WI38 (cell line): Measurements from ENCODE around the gene CSRP1.

Experiments used
- H3K4me3 ChIP-seq: 2 replicates; pipeline ENCODE4 v1.5.1; 2011; ENCODE audit warnings: low read depth, mild to moderate bottlenecking, control low read depth, low read length
- CTCF ChIP-seq: IDR thresholded peaks from 2 replicates; pipeline ENCODE4 v1.5.1; 2012; ENCODE audit warnings: low read depth, mild to moderate bottlenecking, control low read depth, low read length

Gene CSRP1

DNA sequence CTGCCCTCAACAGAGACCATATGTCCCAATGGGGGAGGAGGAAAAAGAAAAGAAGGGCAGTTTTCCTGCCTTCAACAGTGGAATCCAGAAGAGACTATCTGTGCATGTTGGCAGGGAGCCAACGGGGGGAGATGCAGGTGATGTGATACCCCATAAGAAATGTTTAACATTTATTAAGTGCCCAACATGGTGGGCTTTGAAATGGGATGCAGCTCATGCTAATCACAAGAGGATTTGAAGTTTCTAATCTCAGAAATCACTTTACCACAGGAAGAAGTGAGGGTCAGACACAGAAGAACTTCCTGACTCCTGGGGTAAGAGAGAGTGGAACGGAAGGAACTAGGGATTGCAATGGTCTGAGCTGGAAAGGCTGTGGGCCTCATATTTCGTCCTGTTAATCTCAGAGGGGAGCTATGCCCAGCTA lies 16.2 kb downstream of the CSRP1 start:
- no peak for TF ChIP-seq CTCF
- no peak overlapping the region for H3K4me3 ChIP-seq

GRCh38 chr1:201489643-201490261 lies 17.2 kb downstream of the CSRP1 start:
- no peak overlapping the region for H3K4me3 ChIP-seq
- no peak for TF ChIP-seq CTCF

DNA sequence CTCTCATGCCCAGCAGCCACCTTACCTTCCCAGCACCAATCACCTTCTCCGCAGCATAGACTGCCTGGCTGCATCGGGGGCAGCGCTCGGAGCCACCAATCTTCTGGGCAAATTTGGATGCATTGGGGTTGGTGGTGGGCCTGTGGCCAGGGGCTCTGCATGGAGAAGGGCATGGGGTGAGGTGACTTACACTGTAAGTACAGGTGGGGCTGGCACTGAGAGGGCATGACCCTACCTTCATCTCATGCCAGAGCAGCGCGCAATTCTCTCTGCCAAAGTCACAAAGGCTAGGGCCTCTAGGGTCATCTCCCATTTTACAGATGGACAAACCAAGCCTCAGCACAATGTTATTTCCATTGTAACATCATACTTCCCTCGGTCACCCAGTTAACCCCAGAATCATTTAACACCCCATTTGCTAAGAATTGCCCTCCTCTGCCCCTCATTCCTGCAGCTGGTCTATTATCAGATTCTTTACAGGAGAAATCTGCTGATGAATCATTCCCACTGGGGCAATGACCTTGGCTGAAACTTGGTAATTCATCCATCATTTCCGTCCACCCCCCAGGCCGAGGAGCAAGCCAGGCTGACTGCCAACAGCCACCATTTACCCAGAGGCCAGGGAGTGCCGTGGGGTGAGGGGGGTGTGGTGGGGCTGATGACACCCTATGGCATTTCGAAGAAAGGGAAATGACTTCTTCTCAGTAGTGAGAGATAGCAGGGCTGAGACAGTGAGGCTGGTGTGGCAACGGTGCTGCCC lies 17.9 kb downstream of the CSRP1 start:
- no peak for TF ChIP-seq CTCF
- H3K4me3 ChIP-seq, result no peak overlapping the region

DNA sequence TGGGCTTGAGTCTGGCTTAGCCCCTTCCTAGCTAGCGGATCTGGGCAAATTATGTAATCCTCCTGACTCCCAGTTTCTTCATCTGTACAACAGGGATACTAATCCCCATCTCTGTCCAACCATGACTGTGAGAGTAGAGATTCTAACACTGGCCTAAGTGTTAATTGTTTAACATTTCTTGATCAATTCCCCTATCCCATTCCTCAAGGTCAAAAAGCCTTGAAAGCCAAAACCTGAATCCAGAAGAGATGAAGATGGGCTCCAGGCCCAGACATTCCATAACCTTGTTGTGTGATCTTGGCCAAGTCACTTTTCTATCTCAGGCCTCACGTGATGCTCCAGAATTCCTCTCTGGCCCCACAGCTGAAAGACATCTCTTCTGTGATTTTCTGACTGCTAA lies 19.2 kb downstream of the CSRP1 start:
- no peak for TF ChIP-seq CTCF
- H3K4me3 ChIP-seq, result no peak overlapping the region

GRCh38 chr1:201486187-201486586 lies 20.7 kb downstream of the CSRP1 start:
- TF ChIP-seq CTCF, result no peak

DNA sequence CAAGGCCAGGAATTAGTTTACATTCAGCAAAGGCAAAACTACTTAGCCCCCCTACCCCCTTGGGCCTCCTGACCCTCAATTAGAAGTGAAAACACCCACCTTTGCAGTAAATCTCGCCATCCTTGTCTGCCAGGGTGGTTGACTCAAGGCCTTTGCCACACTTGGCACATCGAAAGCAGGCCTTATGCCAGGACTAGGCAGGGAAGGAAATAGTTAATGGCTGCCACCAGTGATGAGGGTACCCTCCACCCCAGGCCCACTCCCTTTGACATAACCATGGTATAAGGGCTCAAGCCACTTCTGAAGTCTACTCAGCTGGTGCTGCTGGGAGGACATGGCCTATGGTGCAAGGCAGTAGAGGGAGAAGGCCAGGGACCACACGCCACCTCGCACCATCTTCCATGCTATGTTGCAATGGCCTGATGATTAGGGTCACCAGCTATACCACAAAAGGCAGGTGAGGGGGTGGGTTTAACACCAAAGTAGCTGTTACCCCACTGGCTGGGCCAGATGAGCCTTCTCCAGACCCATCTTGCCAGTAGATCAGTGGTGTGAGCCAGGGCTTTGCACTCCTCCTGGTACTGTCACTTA lies 21.6 kb downstream of the CSRP1 start:
- no peak for TF ChIP-seq CTCF
- no peak overlapping the region for H3K4me3 ChIP-seq

More at GRCh38 chr1:201486187-201486586, 20.7 kb downstream of the CSRP1 start:
- H3K4me3 ChIP-seq, result no peak overlapping the region

DNA sequence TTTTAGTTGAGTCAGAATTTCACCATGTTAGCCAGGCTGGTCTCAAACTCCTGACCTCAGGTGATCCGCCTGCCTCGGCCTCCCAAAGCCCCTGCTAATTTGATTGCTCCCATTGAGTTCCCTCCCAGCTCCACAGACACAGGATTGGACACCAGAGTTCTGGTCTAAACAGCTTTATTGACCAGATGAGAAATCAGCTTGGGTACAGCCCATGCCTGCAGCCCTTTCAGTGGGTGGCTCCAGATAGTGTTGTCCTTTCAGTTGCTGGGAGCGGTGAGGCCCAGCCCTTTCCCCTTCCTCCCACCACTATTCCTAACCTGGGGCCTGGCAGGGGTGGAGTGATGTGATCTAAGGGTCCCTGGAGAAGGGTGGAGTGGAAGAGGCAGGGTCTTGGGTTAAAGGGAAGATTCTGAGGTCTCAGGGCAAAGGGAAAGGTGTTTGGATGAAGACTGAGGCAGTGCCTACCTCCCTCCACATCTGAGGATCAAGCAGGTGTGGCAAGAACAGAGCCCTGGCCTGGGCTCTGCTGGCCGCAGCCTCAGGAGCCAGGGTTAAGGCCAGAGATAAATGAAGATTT lies 23.5 kb downstream of the CSRP1 start:
- H3K4me3 ChIP-seq, result no peak overlapping the region
- no peak for TF ChIP-seq CTCF
